ENCODE results near the gene PPIL1.

The PPIL1 gene

DNA sequence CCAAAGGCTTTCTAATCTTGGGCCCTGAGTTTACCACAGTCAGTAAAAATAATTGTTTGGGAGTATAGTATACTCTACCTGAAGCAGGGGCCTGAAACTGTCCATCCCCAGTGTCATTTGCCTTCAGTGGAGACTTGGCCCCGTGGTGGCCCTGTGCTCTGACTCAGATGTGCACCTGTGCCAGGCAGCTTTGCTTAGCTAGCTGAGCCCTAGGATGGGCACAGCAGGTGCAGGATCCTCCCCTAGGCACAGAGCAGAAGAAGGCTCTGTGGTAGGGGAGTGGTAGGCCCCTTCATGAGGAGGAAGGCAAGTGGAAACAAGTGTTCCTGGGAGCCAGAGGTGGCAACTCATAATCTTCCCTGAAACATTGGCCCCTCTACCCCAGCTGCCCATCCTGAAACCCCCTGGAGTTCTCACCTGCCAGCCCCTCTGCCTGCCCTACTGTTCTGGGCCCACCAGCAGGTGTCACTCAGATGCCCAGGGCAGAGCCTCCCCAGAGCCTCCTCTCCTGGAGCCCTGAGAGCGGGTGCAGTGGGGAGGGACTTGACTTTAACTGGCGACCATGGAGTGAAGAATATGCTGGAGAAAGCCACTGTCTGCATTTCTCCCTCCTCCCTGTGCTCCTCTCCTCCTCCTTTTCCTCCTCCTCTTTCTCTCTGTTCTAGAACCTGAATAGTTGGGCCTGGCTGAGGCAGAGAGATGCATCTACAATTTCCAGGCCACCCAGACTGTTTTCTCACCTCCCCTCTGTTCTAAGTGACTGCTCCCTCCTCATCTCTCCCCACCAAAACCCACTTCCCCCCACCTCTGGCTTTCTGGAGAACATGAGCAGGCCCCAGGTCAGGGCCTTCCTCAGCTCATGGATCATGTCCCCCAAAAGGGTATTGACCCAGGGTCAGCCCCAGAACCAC, 38.2 kb downstream of the PPIL1 start:
- Mint-ChIP-seq H3K9me3 (no peaks in the 10 kb centered on the region), H3K27me3 (peaks cover 18% of the 10 kb centered on the region), H3K4me1 (peaks cover 14% of the 10 kb centered on the region), H3K27ac (no peak overlapping the region), H3K36me3 (no peaks in the 10 kb centered on the region), H3K4me3 (no peak overlapping the region)

DNA sequence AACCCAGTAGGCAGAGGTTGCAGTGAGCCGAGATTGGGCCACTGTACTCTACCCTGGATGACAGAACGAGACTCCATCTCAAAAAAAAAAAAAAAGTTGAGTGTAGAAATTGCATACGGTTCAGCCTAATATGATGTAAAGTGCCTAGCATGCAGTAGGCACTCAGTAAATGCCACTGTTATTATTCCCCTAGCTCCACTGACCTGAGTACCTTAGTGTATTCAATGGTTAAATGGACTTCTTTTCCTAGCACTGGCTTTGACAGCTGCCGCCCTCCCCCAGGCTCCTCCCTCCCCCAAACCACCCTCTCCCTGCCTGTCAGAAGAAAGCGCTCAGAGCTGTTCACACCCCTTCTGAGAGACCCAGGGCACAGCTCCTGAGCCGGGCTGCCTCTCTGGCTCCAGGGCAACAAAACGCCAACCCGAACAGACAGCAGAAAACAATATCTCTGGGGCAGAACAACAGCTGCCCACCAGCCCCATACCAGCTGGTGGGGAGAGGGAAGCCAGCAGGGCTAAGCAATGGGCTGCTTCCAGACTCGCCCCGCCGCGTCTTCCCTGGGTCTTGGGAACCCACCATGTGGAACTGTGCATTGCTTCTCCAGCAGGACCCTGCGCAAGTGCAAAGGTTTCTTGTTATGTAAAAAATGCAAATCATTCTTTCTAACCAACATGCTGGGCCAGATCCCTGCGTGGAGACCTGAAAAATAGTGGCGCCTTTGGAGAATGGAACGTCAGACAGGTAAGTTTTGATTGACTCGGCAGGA, 39.8 kb downstream of the PPIL1 start:
- H3K9me3 Mint-ChIP-seq: no peaks in the 10 kb centered on the region
- H3K4me1 Mint-ChIP-seq: peaks cover 7% of the 10 kb centered on the region
- no peak overlapping the region for H3K4me3 Mint-ChIP-seq
- peaks cover 13% of the 10 kb centered on the region for H3K27me3 Mint-ChIP-seq
- no peak overlapping the region for H3K27ac Mint-ChIP-seq
- no peaks in the 10 kb centered on the region for H3K36me3 Mint-ChIP-seq

DNA sequence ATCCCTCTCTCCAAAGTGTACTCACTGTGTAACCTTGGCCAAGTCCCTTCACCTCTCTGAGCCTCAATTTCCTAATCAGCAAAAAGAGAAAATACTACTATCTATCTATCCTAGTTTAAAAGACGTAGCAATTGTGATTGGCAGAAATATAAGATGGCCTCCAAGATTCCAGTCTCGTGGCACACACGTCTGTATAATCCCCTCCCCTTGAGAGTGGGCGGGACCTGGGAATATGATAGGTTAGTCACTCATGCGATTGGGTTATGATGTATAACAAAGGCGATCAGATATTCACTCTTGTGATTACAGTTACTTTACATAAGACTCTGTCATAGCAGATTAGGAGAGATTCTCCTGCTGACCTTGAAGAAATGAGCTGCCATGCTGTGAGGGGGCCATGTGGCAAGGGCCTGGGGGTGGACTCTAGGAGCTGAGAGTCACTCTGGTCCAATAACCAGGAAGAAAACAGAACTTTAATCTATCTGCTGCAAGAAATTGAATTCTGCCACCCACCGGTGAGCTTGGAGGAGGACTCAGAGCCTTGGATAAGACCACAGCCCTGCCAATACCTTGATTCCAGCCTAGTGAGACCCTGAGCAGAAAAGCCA, 41.3 kb downstream of the PPIL1 start:
- no peaks in the 10 kb centered on the region for H3K9me3 Mint-ChIP-seq
- H3K4me1 Mint-ChIP-seq: peaks cover 2% of the 10 kb centered on the region
- no peak overlapping the region for H3K4me3 Mint-ChIP-seq
- no peaks in the 10 kb centered on the region for H3K36me3 Mint-ChIP-seq
- H3K27me3 Mint-ChIP-seq: peaks cover 6% of the 10 kb centered on the region
- H3K27ac Mint-ChIP-seq: no peak overlapping the region

DNA sequence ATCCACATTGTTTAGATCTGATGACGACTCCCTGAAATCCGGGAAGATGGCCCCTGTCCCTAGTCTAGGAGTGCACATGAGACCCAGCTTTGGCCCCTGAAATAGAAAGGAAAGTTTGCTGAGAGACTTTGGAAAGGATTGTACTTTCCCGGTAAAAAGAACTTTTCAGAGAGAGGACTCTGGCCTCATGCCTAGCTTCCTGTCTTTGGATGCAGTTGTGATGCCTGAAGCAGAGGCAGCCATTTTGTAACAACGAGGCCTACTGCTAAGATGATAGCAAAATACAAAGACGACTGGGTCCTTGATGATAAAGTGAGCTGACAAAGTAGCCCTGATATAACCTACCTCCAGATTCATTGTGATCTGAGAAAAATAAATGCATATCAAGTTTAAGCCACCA, 42.3 kb downstream of the PPIL1 start:
- no peaks in the 10 kb centered on the region for H3K9me3 Mint-ChIP-seq
- H3K36me3 Mint-ChIP-seq: no peaks in the 10 kb centered on the region
- no peak overlapping the region for H3K4me3 Mint-ChIP-seq
- no peak overlapping the region for H3K27ac Mint-ChIP-seq
- H3K4me1 Mint-ChIP-seq: peaks cover 6% of the 10 kb centered on the region
- peaks cover under 1% of the 10 kb centered on the region for H3K27me3 Mint-ChIP-seq

DNA sequence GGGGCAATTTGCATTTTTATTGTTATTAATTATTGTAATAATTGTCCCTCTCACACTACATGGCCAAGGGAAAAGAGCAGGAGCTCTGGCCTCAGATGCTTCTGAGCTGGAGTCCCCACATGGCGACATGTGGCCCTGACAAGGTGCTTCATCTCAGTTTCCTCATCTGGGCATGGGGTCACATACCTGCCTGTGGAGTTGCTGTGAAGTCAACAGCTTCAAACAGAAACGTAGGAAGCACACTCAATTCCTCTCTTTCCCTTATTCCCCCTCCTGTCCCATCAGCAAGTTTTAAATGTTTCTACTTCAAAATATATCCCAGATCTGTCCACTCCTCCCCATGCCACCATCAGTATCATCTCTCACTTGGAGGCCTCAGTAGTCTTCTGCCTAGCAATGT, 44.0 kb downstream of the PPIL1 start:
- Mint-ChIP-seq H3K27me3 (no peaks in the 10 kb centered on the region), H3K36me3 (no peaks in the 10 kb centered on the region), H3K9me3 (no peaks in the 10 kb centered on the region), H3K4me1 (peaks cover 6% of the 10 kb centered on the region), H3K27ac (no peak overlapping the region), H3K4me3 (no peak overlapping the region)

DNA sequence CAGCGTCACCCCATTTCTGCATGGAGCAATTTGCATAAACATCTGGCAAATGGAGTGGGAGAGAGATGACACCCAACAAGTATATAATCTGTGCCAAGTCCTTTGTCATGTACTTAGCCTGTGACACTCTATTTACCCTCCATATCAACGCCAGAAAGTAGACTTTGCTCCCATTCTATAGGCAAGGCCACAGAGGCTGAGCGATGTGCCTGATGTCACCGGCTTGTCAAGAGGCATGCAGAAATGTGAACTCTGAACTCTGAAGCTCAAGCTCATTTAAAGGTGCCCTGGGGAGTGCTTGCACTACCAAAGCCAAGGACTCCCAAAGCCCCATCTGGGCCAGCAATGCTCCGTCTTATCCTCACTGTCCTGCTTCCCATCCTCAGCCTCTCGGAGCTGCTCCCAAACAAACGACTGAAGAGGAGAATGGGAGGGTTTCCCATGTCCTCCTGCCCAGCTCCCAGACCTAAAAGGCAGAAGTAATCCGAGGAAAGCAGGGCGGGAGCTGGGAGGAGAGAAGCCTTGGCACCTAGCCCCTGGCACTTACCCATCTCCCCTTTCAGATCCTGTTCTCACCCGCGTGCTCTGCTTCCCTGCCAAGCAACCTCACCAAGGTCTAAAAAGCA, 44.6 kb downstream of the PPIL1 start:
- no peak overlapping the region for H3K27ac Mint-ChIP-seq
- no peaks in the 10 kb centered on the region for H3K9me3 Mint-ChIP-seq
- peaks cover 6% of the 10 kb centered on the region for H3K4me1 Mint-ChIP-seq
- no peaks in the 10 kb centered on the region for H3K27me3 Mint-ChIP-seq
- no peak overlapping the region for H3K4me3 Mint-ChIP-seq
- no peaks in the 10 kb centered on the region for H3K36me3 Mint-ChIP-seq

DNA sequence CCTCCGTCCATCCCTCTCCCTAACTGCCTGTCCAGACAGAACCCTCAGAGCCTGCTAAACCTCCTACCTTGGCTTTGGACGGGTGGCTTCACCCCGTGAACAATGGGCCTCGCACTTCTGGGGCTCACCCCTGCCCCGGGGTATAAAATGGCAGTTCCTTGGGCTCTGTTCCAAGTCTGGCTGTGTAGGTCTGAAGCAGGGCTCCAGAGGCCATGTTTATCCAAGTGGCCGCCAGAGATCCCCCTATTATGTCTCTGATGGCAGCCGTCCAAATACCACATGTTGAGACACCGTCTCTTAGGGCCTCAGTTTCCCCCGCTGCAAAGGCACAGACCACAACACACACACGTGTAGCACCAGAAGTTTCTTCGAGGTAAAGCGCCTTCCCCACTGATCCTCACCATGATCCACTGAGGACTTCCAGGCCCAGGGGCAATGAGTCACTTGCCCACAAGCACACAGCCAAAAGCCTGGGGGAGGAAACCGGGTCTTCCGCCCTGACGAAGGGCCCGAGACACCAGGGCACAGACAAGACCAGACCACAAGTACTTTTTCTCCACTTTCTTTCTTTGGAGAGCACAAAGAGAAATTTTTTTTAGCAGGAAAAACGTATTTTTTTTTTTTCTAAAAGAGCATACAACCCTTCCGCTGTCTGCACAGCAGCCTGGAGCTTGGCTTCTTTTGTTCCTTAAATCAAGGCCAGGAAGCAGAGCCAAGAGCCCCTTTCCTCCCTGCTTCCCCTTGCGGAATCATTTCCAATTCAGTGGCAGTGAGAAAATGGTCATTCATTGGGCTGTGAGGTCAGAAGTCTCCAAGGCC, 47.1 kb downstream of the PPIL1 start:
- no peaks in the 10 kb centered on the region for H3K27me3 Mint-ChIP-seq
- H3K4me3 Mint-ChIP-seq: no peak overlapping the region
- H3K27ac Mint-ChIP-seq: no peak overlapping the region
- H3K9me3 Mint-ChIP-seq: no peaks in the 10 kb centered on the region
- H3K4me1 Mint-ChIP-seq: peaks cover 6% of the 10 kb centered on the region
- no peaks in the 10 kb centered on the region for H3K36me3 Mint-ChIP-seq

DNA sequence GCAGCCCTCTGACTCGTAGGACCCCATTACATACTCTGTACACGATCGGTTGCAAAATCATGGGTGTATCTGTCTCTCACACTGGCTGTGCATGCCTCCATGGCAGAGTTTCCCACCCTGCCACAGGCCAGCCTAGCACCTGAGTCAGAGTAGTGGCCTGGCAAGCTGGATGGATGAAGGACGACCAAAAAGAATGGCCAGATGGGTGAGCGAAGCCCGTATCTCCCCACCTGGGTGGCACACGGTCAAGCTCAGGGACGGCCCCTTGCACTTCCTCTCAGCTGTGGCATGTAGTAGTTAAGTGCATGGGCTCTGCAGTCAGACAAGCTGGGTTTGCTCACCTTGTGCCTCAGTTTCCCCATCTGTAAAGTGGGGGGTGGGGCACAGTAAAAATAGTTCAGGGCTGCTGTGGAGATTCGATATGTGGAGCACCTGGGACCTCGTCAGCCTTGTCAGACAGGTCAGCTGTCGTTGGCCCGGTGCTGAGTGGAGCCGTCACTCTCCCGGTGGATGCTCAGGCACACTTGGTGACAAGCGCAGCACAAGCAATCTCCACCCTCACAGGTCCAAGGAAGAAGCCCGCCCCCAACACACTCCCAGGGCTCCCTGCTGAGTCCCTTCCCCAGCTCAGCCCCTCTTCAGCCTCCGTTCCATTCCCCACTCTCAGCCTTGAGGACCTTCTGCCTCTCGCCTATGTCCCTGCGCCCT, 47.9 kb downstream of the PPIL1 start:
- no peak overlapping the region for H3K4me3 Mint-ChIP-seq
- no peak overlapping the region for H3K27ac Mint-ChIP-seq
- no peaks in the 10 kb centered on the region for H3K27me3 Mint-ChIP-seq

DNA sequence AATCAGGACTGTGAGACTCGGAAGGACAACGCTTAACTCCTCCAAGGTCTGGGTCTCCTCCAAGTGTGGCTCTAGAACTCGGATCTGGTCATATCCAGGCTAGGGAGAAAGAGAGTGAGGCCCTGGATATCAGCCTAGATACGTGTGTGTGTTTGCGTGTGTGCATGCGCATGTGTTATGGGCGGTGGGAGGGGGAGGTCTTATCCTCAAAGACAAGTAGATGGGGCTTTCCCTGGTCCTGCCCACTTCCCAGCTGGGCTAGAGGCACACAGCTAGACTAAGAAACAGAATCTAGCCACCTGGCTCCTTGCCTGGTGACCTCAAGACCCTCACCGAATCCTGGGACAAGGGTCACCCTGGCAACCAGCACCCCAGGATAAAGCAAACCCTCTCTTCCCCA, 48.6 kb downstream of the PPIL1 start:
- Mint-ChIP-seq H3K36me3 (no peaks in the 10 kb centered on the region), H3K27ac (no peak overlapping the region), H3K4me1 (peaks cover 6% of the 10 kb centered on the region), H3K27me3 (no peaks in the 10 kb centered on the region), H3K4me3 (no peak overlapping the region), H3K9me3 (no peaks in the 10 kb centered on the region)

More for the DNA sequence above, 47.9 kb downstream of the PPIL1 start:
- Mint-ChIP-seq H3K36me3 (no peaks in the 10 kb centered on the region), H3K4me1 (peaks cover 6% of the 10 kb centered on the region), H3K9me3 (no peaks in the 10 kb centered on the region)

DNA sequence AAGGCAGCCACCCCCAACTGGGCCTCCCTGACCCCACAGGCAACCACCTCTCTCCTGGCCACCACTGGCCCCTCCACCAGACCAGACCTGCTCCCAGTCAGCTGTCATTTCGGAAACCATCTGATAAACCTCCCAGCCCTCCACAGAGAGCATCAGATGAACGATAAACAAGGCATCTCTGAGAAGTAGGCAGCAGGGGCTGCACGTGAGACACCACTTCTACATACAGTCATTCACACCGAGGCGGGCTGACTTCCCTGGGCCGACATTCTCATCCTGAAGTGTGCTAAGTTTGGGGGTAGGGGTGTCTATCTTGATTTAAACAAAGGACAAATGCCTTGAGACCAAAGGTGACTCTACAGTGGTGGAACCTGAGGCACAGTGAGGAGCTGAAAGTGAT, 49.2 kb downstream of the PPIL1 start:
- no peak overlapping the region for H3K4me3 Mint-ChIP-seq
- peaks cover 6% of the 10 kb centered on the region for H3K4me1 Mint-ChIP-seq
- H3K36me3 Mint-ChIP-seq: no peaks in the 10 kb centered on the region
- no peak overlapping the region for H3K27ac Mint-ChIP-seq
- H3K27me3 Mint-ChIP-seq: no peaks in the 10 kb centered on the region
- H3K9me3 Mint-ChIP-seq: no peaks in the 10 kb centered on the region

DNA sequence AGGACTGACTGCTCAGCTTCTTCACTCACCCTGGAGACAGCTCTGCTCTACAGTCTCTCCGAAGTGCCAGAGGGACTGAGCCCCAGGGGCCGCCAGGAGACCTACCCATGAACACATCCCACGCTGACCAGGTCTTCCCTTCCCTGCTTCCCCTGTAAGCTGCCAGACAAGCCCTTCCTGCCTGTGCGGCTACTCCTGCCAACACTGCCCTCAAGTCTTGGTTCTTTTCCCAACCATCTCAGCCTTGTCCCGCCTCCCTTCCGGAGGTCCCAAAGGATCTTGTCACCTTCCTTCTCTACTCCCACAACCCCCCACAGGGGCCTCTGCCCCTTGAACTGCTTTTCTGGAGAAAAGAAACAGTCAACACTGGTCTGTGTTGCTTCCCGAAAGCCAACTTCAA, 50.4 kb downstream of the PPIL1 start:
- Mint-ChIP-seq H3K27ac (no peak overlapping the region), H3K27me3 (no peaks in the 10 kb centered on the region), H3K4me3 (no peak overlapping the region), H3K4me1 (peaks cover 6% of the 10 kb centered on the region), H3K9me3 (no peaks in the 10 kb centered on the region), H3K36me3 (no peaks in the 10 kb centered on the region)

DNA sequence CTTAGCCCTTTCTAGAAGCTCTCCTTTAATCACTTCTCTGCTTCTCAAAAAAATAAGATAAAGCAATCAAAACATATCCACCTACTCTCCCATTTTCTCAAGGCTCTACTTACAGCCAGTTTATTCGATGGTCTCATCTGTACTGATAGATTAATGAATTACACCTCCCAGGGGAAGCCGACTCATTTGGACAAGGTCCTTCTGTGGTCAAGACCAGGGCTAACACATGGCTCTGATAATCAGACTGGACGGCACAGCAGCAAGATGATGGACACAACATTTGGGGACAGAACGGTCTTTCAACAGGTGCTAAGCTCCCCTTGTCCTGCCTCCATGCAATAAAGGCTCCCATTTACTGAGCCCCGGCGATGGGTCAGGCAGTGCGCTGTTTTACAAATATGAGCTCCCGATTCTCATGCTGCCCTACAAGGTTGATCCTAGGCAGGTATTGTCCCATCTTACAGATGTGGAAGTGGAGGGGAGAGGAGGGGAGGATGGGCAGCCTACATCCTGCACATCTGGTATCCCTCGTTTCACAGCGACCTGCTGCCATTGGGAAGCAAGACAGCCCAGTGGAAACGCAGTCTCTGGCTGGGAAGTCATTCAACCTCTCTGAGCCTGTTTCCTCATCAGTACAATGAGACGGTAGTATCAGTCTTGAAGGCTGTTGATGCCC, 51.0 kb downstream of the PPIL1 start:
- H3K27me3 Mint-ChIP-seq: no peaks in the 10 kb centered on the region
- no peaks in the 10 kb centered on the region for H3K36me3 Mint-ChIP-seq
- no peak overlapping the region for H3K27ac Mint-ChIP-seq
- H3K9me3 Mint-ChIP-seq: no peaks in the 10 kb centered on the region
- peaks cover 6% of the 10 kb centered on the region for H3K4me1 Mint-ChIP-seq
- no peak overlapping the region for H3K4me3 Mint-ChIP-seq

DNA sequence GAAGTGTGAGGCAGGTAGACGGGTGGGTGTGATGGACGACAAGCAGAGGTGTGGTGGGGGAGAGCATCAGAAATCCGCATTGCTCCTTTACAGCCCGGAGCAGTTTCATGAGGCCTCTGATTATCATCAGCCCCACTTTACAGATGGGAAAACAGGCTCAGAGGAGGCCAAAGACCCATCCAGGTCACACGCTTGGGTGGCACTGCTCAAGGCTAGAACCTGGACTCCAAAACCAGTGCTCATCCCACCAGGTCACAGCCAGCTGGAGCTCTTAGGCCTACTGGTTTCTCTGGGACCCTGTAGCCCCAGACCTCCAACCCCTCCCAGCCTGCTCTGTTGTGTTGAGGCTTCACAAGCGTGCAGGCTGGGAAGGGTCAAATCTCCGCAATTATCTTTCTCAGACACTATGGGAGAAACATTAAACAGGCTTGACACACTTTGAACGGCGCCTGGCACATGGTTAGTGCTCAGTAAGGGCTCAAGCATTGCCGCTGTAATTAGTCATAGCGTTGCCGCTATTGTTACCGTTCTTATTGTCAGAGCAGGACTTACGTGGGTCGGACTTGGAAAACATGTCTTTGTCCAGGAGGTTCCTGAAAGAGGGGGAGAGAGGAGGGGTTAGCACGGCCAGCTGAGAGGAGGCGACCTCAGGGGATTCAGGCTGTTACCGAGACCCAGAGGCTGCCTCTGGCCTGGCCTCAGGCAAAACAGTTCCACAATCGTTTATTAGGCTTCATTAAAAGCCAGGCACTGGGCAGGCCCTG, 51.9 kb downstream of the PPIL1 start:
- no peaks in the 10 kb centered on the region for H3K9me3 Mint-ChIP-seq

More for the DNA sequence above, 51.9 kb downstream of the PPIL1 start:
- no peaks in the 10 kb centered on the region for H3K36me3 Mint-ChIP-seq
- H3K4me3 Mint-ChIP-seq: no peak overlapping the region
- no peak overlapping the region for H3K27ac Mint-ChIP-seq
- H3K27me3 Mint-ChIP-seq: no peaks in the 10 kb centered on the region
- H3K4me1 Mint-ChIP-seq: peaks cover 4% of the 10 kb centered on the region
